H9 (cell line): ENCODE measurements around the gene ADGRB3. TPM values are rescaled to one million over a fixed set of nuclear protein-coding genes. Genes with fewer than 3 reads are reported as not detected.

Source experiments
- DNase-seq: peaks from one replicate; pipeline ENCODE4 v3.0.0-alpha.2; 2017
- H2AFZ ChIP-seq: one replicate; pipeline ENCODE4 v1.6.1; 2013; ENCODE audit warnings: mild to moderate bottlenecking, low read length, control low read depth, moderate library complexity
- H2AK5ac ChIP-seq: 2 replicates; pipeline ENCODE4 v1.6.1; 2013; ENCODE audit warnings: low read length, control low read depth, mixed read lengths; ENCODE audit not compliant: insufficient read length
- H2BK120ac ChIP-seq: one replicate; pipeline ENCODE4 v1.6.1; 2013; ENCODE audit warnings: low read depth, mild to moderate bottlenecking, low read length, control low read depth, inconsistent platforms; ENCODE audit not compliant: poor library complexity, severe bottlenecking
- H2BK12ac ChIP-seq: 2 replicates; pipeline ENCODE4 v1.6.1; 2013; ENCODE audit warnings: low read length, control low read depth, mixed read lengths, low read depth; ENCODE audit not compliant: insufficient read length
- H2BK15ac ChIP-seq: 2 replicates; pipeline ENCODE4 v1.6.1; 2013; ENCODE audit warnings: low read depth, low read length, control low read depth
- H2BK20ac ChIP-seq: one replicate; pipeline ENCODE4 v1.6.1; 2013; ENCODE audit warnings: low read depth, mild to moderate bottlenecking, low read length, control low read depth, inconsistent platforms; ENCODE audit not compliant: poor library complexity, severe bottlenecking
- H2BK5ac ChIP-seq: 2 replicates; pipeline ENCODE4 v1.6.1; 2013; ENCODE audit warnings: low read length, control low read depth, mixed read lengths; ENCODE audit not compliant: insufficient read length
- H3K14ac ChIP-seq: 2 replicates; pipeline ENCODE4 v1.6.1; 2013; ENCODE audit warnings: low read length, control low read depth; ENCODE audit not compliant: insufficient read depth
- H3K18ac ChIP-seq: 2 replicates; pipeline ENCODE4 v1.6.1; 2013; ENCODE audit warnings: low read depth, mild to moderate bottlenecking, mixed read lengths, low read length, control low read depth; ENCODE audit not compliant: insufficient read length
- H3K23ac ChIP-seq: 2 replicates; pipeline ENCODE4 v1.6.1; 2013; ENCODE audit warnings: low read length, control low read depth, mixed read lengths, low read depth; ENCODE audit not compliant: insufficient read length
- H3K23me2 ChIP-seq: 2 replicates; pipeline ENCODE4 v1.6.1; 2013; ENCODE audit warnings: low read depth, mild to moderate bottlenecking, mixed read lengths, low read length, control low read depth; ENCODE audit not compliant: insufficient read length, poor library complexity, severe bottlenecking
- H3K27ac ChIP-seq: 2 replicates; pipeline ENCODE4 v1.5.1; 2013; ENCODE audit warnings: low read length, control low read depth, mixed read lengths, low read depth; ENCODE audit not compliant: insufficient read length
- H3K27me3 ChIP-seq: 2 replicates; pipeline ENCODE4 v1.6.1; 2013; ENCODE audit warnings: low read length, control low read depth, inconsistent platforms; ENCODE audit not compliant: insufficient read depth
- H3K4ac ChIP-seq: 2 replicates; pipeline ENCODE4 v1.6.1; 2013; ENCODE audit warnings: low read depth, mild to moderate bottlenecking, control low read depth, inconsistent platforms, low read length, moderate library complexity
- H3K4me1 ChIP-seq: 2 replicates; pipeline ENCODE4 v1.6.1; 2013; ENCODE audit warnings: low read length, control low read depth, inconsistent platforms; ENCODE audit not compliant: insufficient read depth
- H3K4me2 ChIP-seq: 2 replicates; pipeline ENCODE4 v1.6.1; 2013; ENCODE audit warnings: low read length, control low read depth, mixed read lengths; ENCODE audit not compliant: insufficient read length, insufficient read depth
- H3K56ac ChIP-seq: 2 replicates; pipeline ENCODE4 v1.6.1; 2013; ENCODE audit warnings: low read depth, mild to moderate bottlenecking, mixed read lengths, low read length, control low read depth; ENCODE audit not compliant: insufficient read length
- H3K79me1 ChIP-seq: 2 replicates; pipeline ENCODE4 v1.6.1; 2013; ENCODE audit warnings: low read depth, mild to moderate bottlenecking, moderate library complexity, low read length, control low read depth, inconsistent platforms; ENCODE audit not compliant: insufficient read depth, poor library complexity, severe bottlenecking
- H3K79me2 ChIP-seq: 2 replicates; pipeline ENCODE4 v1.6.1; 2013; ENCODE audit warnings: low read length, control low read depth, inconsistent platforms; ENCODE audit not compliant: insufficient read depth
- H3K9ac ChIP-seq: 2 replicates; pipeline ENCODE4 v1.6.1; 2013; ENCODE audit warnings: low read length, control low read depth, mixed read lengths; ENCODE audit not compliant: insufficient read length; ENCODE audit errors: extremely low read depth
- H3K9me3 ChIP-seq: one replicate; pipeline ENCODE4 v1.6.1; 2013; ENCODE audit warnings: low read depth, low read length, inconsistent platforms; ENCODE audit not compliant: control insufficient read depth
- H3T11ph ChIP-seq: one replicate; pipeline ENCODE4 v1.6.1; 2013; ENCODE audit warnings: mild to moderate bottlenecking, low read length, control low read depth, inconsistent platforms
- H4K20me1 ChIP-seq: one replicate; pipeline ENCODE4 v1.6.1; 2013; ENCODE audit not compliant: control insufficient read depth, insufficient read length, insufficient read depth
- H4K5ac ChIP-seq: 2 replicates; pipeline ENCODE4 v1.6.1; 2013; ENCODE audit warnings: low read depth, mild to moderate bottlenecking, mixed read lengths, low read length, control low read depth; ENCODE audit not compliant: insufficient read length
- H4K8ac ChIP-seq: replicated peaks from 2 replicates; pipeline ENCODE4 v1.6.1; 2013; ENCODE audit warnings: low read length, control low read depth, mixed read lengths, low read depth; ENCODE audit not compliant: insufficient read length
- H4K91ac ChIP-seq: 2 replicates; pipeline ENCODE4 v1.6.1; 2013; ENCODE audit warnings: low read depth, mild to moderate bottlenecking, moderate library complexity, mixed read lengths, low read length, control low read depth; ENCODE audit not compliant: insufficient read length
- H3K27ac Mint-ChIP-seq, 3 experiments: 2 replicates in 2 of 3; 3 replicates in 1 of 3; pipeline ENCODE4 v1.8.0; 2020 to 2021; ENCODE audit warnings: mixed read lengths in 3 of 3, mild to moderate bottlenecking in 1 of 3, moderate library complexity in 1 of 3
- H3K27me3 Mint-ChIP-seq: 2 replicates; pipeline ENCODE4 v1.8.0; 2021; ENCODE audit warnings: low read depth, mild to moderate bottlenecking, moderate library complexity, mixed read lengths
- H3K36me3 Mint-ChIP-seq, 3 experiments: 2 replicates in 2 of 3; 3 replicates in 1 of 3; pipeline ENCODE4 v1.8.0; 2020 to 2021; ENCODE audit warnings: low read depth in 3 of 3, mixed read lengths in 3 of 3; ENCODE audit not compliant: insufficient read depth in 1 of 3
- H3K4me1 Mint-ChIP-seq, 2 experiments: 2 replicates each; pipeline ENCODE4 v1.8.0; 2020; ENCODE audit warnings: mixed read lengths in 2 of 2
- H3K4me3 Mint-ChIP-seq, 2 experiments: 2 replicates in 1 of 2; 3 replicates in 1 of 2; pipeline ENCODE4 v1.8.0; 2020 to 2021; ENCODE audit warnings: mild to moderate bottlenecking in 2 of 2, mixed read lengths in 2 of 2, moderate library complexity in 1 of 2
- H3K9me3 Mint-ChIP-seq, 2 experiments: 2 replicates in 1 of 2; 3 replicates in 1 of 2; pipeline ENCODE4 v1.8.0; 2020; ENCODE audit warnings: mild to moderate bottlenecking in 2 of 2, mixed read lengths in 2 of 2, moderate library complexity in 1 of 2
- WGBS: extraction: QIAGEN DNeasy Blood & Tissue Kit; methylation state at CpG from one replicate; pipeline ENCODE4 v1.1.7; 2013; ENCODE audit warnings: missing lambda C conversion rate, low lambda C conversion rate, mixed read lengths; ENCODE audit not compliant: insufficient read length; ENCODE audit errors: extremely low coverage; 5-methylcytosine and 5-hydroxymethylcytosine counted together
- total RNA-seq: library from RNA; stranded (reverse); gene quantifications from 2 replicates; pipeline ENCODE4 v1.2.1, GENCODE V29; 2021
- TF ChIP-seq, protein P1 (sequence below): fragments of 200-600 bp; sonication (generic); conservative IDR thresholded peaks from 3 replicates; pipeline ENCODE4 v1.8.0; 2021; ENCODE audit warnings: antibody characterized with exemption, mild to moderate bottlenecking

ADGRB3 gene
- total RNA-seq, 1 experiment from 2014 or later: 0.37 TPM

DNA sequence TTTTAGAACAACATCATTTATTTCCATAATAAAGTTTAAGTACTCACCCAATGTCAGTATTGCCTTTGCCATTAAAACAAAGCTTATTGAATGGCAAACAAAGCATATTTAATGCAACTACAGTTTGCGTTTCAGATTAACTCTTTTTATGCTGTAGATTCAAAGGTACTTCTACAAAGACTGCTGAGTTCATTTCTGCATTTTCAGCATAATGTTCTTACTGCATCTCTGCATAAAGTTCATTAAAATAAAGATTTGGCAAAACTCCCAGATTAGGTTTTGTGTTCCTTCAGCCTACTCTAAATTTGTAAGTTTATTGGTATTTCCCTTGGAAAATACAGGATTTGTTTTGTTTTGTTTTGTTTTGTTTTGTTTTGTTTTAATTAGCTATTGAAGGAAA lies 359.4 kb downstream of the ADGRB3 start:
- Histone ChIP-seq H2BK5ac (no peak overlapping the region), H3K79me2 (no peaks in the 10 kb centered on the region), H3K23ac (no peak overlapping the region), H3K27me3 (no peaks in the 10 kb centered on the region), H3K9ac (no peak overlapping the region), H2BK15ac (no peak overlapping the region), H4K8ac (no peak overlapping the region), H2BK12ac (no peak overlapping the region), H4K5ac (no peak overlapping the region), H4K20me1 (no peaks in the 10 kb centered on the region), H3K27ac (no peak overlapping the region), H2AK5ac (no peak overlapping the region), H2AFZ (no peak overlapping the region), H3K4me2 (no peak overlapping the region), H3K4me1 (no peaks in the 10 kb centered on the region), H3K4ac (no peak overlapping the region), H3K9me3 (no peaks in the 10 kb centered on the region), H3K23me2 (no peaks in the 10 kb centered on the region), H4K91ac (no peak overlapping the region), H3T11ph (no peak overlapping the region), H3K79me1 (no peaks in the 10 kb centered on the region), H3K14ac (no peak overlapping the region), H3K18ac (no peak overlapping the region), H2BK120ac (no peak overlapping the region), H3K56ac (no peak overlapping the region), H2BK20ac (no peak overlapping the region)
- H3K36me3 Mint-ChIP-seq: no peaks in the 10 kb centered on the region
- no peak for DNase-seq
- no peak overlapping the region for H3K27ac Mint-ChIP-seq
- no peaks in the 10 kb centered on the region for H3K27me3 Mint-ChIP-seq
- H3K4me1 Mint-ChIP-seq: peaks cover 16 to 18% of the 10 kb centered on the region in 2 experiments
- no CpG with 5 or more reads among the region's 1 CpG for WGBS
- H3K9me3 Mint-ChIP-seq: no peaks in the 10 kb centered on the region
- H3K4me3 Mint-ChIP-seq: no peak overlapping the region
- TF ChIP-seq, protein P1, sequence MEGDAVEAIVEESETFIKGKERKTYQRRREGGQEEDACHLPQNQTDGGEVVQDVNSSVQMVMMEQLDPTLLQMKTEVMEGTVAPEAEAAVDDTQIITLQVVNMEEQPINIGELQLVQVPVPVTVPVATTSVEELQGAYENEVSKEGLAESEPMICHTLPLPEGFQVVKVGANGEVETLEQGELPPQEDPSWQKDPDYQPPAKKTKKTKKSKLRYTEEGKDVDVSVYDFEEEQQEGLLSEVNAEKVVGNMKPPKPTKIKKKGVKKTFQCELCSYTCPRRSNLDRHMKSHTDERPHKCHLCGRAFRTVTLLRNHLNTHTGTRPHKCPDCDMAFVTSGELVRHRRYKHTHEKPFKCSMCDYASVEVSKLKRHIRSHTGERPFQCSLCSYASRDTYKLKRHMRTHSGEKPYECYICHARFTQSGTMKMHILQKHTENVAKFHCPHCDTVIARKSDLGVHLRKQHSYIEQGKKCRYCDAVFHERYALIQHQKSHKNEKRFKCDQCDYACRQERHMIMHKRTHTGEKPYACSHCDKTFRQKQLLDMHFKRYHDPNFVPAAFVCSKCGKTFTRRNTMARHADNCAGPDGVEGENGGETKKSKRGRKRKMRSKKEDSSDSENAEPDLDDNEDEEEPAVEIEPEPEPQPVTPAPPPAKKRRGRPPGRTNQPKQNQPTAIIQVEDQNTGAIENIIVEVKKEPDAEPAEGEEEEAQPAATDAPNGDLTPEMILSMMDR: no peak
